Ramos (cell line): Measurements from ENCODE around the gene ARHGEF3.
"Not testable (repeated sequence)": the region's sequence is repeated elsewhere in the genome, so short reads cannot be mapped to it uniquely, and the experiment has no call there.

Experiments used
- in situ Hi-C: fragments of 300-500 bp; cut with MboI; formaldehyde crosslinking; loops from one replicate; pipeline ENCODE4 v1.14.3; 2022; ENCODE audit warnings: low sequenced_read_pairs; ENCODE audit not compliant: unreplicated experiment

The ARHGEF3 gene

GRCh38 chr3:56692520-56693433 lies 109.0 kb downstream of the ARHGEF3 start:
- in situ Hi-C loops: not testable (repeated sequence)

GRCh38 chr3:56692001-56692365 lies 109.8 kb downstream of the ARHGEF3 start:
- in situ Hi-C loops: not testable (repeated sequence)

GRCh38 chr3:56691165-56692000 lies 110.4 kb downstream of the ARHGEF3 start:
- in situ Hi-C loops: no loop called here

- in situ Hi-C loops: no loop called here
Measured at GRCh38 chr3:56689303-56689702, 112.4 kb downstream of the ARHGEF3 start.

GRCh38 chr3:56688191-56688590 lies 113.6 kb downstream of the ARHGEF3 start:
- in situ Hi-C loops: no loop called here

- in situ Hi-C loops: no loop called here
Measured at GRCh38 chr3:56684029-56684428, 117.7 kb downstream of the ARHGEF3 start.

GRCh38 chr3:56683122-56683817 lies 118.5 kb downstream of the ARHGEF3 start, which contains the start of gene TASOR:
TSS of gene TASOR (minus strand) at chr3:56683265. CDS start at chr3:56683006, 259 bp downstream.
- in situ Hi-C loops: no loop called here

- in situ Hi-C loops: no loop called here
Measured at GRCh38 chr3:56682462-56683121, 119.2 kb downstream of the ARHGEF3 start.

- in situ Hi-C loops: no loop called here
Measured at GRCh38 chr3:56681984-56682461, 119.7 kb downstream of the ARHGEF3 start.

- in situ Hi-C loops: no loop called here
Measured at GRCh38 chr3:56680054-56680580, 121.6 kb downstream of the ARHGEF3 start.
